HepG2 (cell line): ENCODE data around the gene LRP5. TPM values are rescaled to one million over a fixed set of nuclear protein-coding genes. Genes with fewer than 3 reads are reported as not detected.

Source experiments
- BCL6 ChIP-seq: IDR thresholded peaks from 2 replicates; pipeline ENCODE4 v1.6.1; 2016; ENCODE audit warnings: missing genetic modification reagents, missing compliant biosample characterization
- CBX5 ChIP-seq: sonication (generic); formaldehyde crosslinking; IDR thresholded peaks from 2 replicates; pipeline ENCODE4 v1.4.0; 2020; ENCODE audit warnings: missing genetic modification reagents, borderline replicate concordance
- HNF4A ChIP-seq: sonication (generic); formaldehyde crosslinking; IDR thresholded peaks from 2 replicates; pipeline ENCODE4 v1.4.0; 2020; ENCODE audit warnings: missing genetic modification reagents
- ISX ChIP-seq: sonication (generic); formaldehyde crosslinking; conservative IDR thresholded peaks from 2 replicates; pipeline ENCODE4 v1.5.0; 2020; ENCODE audit warnings: missing genetic modification reagents
- KLF16 ChIP-seq, 2 experiments: sonication (generic) in 1 of 2; formaldehyde crosslinking in 1 of 2; IDR thresholded peaks; 2 replicates each; pipeline versions ENCODE4 v1.6.1 to v1.8.0; 2016 to 2023; ENCODE audit warnings: missing genetic modification reagents in 2 of 2, missing compliant biosample characterization in 1 of 2
- NBN ChIP-seq: fragments of 450-650 bp; conservative IDR thresholded peaks from 2 replicates; pipeline ENCODE4 v1.6.1; 2017
- NFIC ChIP-seq: IDR thresholded peaks from 2 replicates; pipeline ENCODE4 v1.6.1; 2012; ENCODE audit warnings: mild to moderate bottlenecking, low read length, inconsistent platforms
- RBFOX2 ChIP-seq: fragments of 200-400 bp; formaldehyde crosslinking; IDR thresholded peaks from 2 replicates; pipeline ENCODE4 v1.6.1; 2017; ENCODE audit warnings: low read depth, mild to moderate bottlenecking, low read length
- XBP1 ChIP-seq: sonication (generic); formaldehyde crosslinking; IDR thresholded peaks from 2 replicates; pipeline ENCODE4 v1.5.0; 2020; ENCODE audit warnings: missing genetic modification reagents
- ZFP37 ChIP-seq: sonication (generic); formaldehyde crosslinking; IDR thresholded peaks from 2 replicates; pipeline ENCODE4 v1.4.0; 2020; ENCODE audit warnings: missing genetic modification reagents, borderline replicate concordance
- ZKSCAN5 ChIP-seq: sonication (generic); formaldehyde crosslinking; IDR thresholded peaks from 2 replicates; pipeline ENCODE4 v1.5.1; 2020; ENCODE audit warnings: mild to moderate bottlenecking, missing genetic modification reagents
- ZNF251 ChIP-seq: sonication (generic); formaldehyde crosslinking; IDR thresholded peaks from 2 replicates; pipeline ENCODE4 v1.9.0; 2021; ENCODE audit warnings: mild to moderate bottlenecking, missing genetic modification reagents
- polyA plus RNA-seq, 8 experiments: library from polyadenylated mRNA; depleted of rRNA in 3 of 8; stranded (reverse) in 7 of 8; unstranded in 1 of 8; fragments of >200 nt; fragmentation: Illumina TruSeq in 4 of 8; extraction: Trizol in 4 of 8; gene quantifications; 2 replicates each; pipeline versions ENCODE4 v1.2.1 to v1.2.3, GENCODE V29; 2011 to 2016; ENCODE audit warnings: low read depth in 4 of 8, missing spikeins in 1 of 8, mixed read lengths in 1 of 8; ENCODE audit not compliant: insufficient read depth in 1 of 8
- total RNA-seq, 5 experiments: library from RNA; depleted of rRNA; stranded (reverse); fragments of >200 nt; fragmentation: Illumina TruSeq; extraction: Trizol; gene quantifications; 2 replicates each; pipeline ENCODE4 v1.2.3, GENCODE V29; 2016; ENCODE audit warnings: low read depth in 1 of 5
- TF ChIP-seq, protein P1 (sequence below): sonication (generic); formaldehyde crosslinking; IDR thresholded peaks from 2 replicates; pipeline ENCODE4 v1.4.0; 2020; ENCODE audit warnings: missing genetic modification reagents, borderline replicate concordance
- TF ChIP-seq, protein P2 (sequence below): sonication (generic); formaldehyde crosslinking; conservative IDR thresholded peaks from 2 replicates; pipeline ENCODE4 v1.8.0; 2022; ENCODE audit warnings: mild to moderate bottlenecking, moderate library complexity, missing genetic modification reagents
- TF ChIP-seq, protein P3 (sequence below): sonication (generic); formaldehyde crosslinking; IDR thresholded peaks from 2 replicates; pipeline ENCODE4 v1.5.1; 2020; ENCODE audit warnings: missing genetic modification reagents, mild to moderate bottlenecking, borderline replicate concordance
- TF ChIP-seq, protein P4 (sequence below): sonication (generic); formaldehyde crosslinking; IDR thresholded peaks from 2 replicates; pipeline ENCODE4 v1.5.0; 2020; ENCODE audit warnings: mild to moderate bottlenecking, missing genetic modification reagents, borderline replicate concordance
- TF ChIP-seq, protein P5 (sequence below): sonication (generic); formaldehyde crosslinking; IDR thresholded peaks from 2 replicates; pipeline ENCODE4 v1.4.0; 2020; ENCODE audit warnings: low read depth, mild to moderate bottlenecking, missing genetic modification reagents

Gene LRP5
- total and polyA plus RNA-seq, 2 of the 13 experiments (the other 11 are each of a cell fraction or from before 2014, with no cell fraction given) = 40.4 to 64.0 TPM

DNA sequence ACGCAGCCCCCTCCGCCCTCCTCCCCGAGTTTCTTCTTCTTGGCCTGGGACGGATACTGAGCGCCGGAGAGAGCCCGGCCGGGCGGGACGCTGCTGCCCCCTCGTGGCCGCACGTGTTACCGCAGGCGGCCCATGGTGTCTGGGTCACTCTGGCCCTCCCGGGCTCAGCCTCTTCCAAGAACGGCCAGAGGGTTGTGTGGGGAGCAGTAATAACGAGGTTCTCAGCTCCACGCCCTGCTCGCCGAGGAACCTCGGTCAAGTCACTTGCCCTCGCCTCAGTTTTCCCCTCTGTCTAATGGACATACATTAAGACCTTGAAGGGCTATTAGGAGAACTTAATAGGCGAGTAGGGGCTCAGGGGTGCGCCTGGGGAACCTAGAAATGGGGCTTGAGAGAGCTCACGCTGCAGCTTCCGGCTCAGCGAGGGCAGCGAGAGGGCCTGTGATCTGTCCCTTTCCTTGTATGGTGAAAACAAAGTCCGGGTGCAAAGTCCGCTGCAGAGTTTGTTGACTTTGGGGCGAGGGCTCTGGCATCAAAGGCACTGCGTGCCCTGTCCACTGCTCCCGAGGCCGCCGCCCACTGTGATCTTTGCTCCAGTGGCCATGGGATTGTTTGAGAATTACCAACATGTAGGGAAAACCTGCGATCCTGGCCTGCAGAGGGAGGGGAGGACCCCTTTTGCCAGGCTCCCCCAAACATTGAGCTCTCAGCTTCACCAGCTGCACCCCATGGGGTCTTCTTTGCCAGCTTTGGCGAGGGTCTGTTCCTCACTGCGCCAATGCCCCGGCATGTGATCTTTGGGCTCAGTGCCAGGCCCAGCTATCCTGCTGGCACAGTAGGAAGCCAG lies 14.4 kb upstream of the LRP5 start (continued):
- TF ChIP-seq, protein P1, sequence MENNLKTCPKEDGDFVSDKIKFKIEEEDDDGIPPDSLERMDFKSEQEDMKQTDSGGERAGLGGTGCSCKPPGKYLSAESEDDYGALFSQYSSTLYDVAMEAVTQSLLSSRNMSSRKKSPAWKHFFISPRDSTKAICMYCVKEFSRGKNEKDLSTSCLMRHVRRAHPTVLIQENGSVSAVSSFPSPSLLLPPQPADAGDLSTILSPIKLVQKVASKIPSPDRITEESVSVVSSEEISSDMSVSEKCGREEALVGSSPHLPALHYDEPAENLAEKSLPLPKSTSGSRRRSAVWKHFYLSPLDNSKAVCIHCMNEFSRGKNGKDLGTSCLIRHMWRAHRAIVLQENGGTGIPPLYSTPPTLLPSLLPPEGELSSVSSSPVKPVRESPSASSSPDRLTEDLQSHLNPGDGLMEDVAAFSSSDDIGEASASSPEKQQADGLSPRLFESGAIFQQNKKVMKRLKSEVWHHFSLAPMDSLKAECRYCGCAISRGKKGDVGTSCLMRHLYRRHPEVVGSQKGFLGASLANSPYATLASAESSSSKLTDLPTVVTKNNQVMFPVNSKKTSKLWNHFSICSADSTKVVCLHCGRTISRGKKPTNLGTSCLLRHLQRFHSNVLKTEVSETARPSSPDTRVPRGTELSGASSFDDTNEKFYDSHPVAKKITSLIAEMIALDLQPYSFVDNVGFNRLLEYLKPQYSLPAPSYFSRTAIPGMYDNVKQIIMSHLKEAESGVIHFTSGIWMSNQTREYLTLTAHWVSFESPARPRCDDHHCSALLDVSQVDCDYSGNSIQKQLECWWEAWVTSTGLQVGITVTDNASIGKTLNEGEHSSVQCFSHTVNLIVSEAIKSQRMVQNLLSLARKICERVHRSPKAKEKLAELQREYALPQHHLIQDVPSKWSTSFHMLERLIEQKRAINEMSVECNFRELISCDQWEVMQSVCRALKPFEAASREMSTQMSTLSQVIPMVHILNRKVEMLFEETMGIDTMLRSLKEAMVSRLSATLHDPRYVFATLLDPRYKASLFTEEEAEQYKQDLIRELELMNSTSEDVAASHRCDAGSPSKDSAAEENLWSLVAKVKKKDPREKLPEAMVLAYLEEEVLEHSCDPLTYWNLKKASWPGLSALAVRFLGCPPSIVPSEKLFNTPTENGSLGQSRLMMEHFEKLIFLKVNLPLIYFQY (CRISPR knock-in tag) = peak; percentile 89; the same call in 1 of the 2 replicates
- TF ChIP-seq, protein P2, sequence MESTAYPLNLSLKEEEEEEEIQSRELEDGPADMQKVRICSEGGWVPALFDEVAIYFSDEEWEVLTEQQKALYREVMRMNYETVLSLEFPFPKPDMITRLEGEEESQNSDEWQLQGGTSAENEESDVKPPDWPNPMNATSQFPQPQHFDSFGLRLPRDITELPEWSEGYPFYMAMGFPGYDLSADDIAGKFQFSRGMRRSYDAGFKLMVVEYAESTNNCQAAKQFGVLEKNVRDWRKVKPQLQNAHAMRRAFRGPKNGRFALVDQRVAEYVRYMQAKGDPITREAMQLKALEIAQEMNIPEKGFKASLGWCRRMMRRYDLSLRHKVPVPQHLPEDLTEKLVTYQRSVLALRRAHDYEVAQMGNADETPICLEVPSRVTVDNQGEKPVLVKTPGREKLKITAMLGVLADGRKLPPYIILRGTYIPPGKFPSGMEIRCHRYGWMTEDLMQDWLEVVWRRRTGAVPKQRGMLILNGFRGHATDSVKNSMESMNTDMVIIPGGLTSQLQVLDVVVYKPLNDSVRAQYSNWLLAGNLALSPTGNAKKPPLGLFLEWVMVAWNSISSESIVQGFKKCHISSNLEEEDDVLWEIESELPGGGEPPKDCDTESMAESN = peak; percentile 82
- no peak for TF ChIP-seq NBN
- TF ChIP-seq, protein P3, sequence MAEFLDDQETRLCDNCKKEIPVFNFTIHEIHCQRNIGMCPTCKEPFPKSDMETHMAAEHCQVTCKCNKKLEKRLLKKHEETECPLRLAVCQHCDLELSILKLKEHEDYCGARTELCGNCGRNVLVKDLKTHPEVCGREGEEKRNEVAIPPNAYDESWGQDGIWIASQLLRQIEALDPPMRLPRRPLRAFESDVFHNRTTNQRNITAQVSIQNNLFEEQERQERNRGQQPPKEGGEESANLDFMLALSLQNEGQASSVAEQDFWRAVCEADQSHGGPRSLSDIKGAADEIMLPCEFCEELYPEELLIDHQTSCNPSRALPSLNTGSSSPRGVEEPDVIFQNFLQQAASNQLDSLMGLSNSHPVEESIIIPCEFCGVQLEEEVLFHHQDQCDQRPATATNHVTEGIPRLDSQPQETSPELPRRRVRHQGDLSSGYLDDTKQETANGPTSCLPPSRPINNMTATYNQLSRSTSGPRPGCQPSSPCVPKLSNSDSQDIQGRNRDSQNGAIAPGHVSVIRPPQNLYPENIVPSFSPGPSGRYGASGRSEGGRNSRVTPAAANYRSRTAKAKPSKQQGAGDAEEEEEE = no peak
- TF ChIP-seq ZKSCAN5 = no peak
- no peak for TF ChIP-seq ISX (CRISPR knock-in tag)
- TF ChIP-seq XBP1 (CRISPR knock-in tag) = no peak
- TF ChIP-seq, protein P4, sequence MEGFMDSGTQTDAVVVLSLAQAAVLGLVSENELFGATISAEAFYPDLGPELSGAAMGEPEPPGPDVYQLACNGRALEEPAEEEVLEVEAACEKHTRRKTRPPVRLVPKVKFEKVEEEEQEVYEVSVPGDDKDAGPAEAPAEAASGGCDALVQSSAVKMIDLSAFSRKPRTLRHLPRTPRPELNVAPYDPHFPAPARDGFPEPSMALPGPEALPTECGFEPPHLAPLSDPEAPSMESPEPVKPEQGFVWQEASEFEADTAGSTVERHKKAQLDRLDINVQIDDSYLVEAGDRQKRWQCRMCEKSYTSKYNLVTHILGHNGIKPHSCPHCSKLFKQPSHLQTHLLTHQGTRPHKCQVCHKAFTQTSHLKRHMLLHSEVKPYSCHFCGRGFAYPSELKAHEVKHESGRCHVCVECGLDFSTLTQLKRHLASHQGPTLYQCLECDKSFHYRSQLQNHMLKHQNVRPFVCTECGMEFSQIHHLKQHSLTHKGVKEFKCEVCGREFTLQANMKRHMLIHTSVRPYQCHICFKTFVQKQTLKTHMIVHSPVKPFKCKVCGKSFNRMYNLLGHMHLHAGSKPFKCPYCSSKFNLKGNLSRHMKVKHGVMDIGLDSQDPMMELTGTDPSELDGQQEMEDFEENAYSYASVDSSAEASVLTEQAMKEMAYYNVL (CRISPR knock-in tag) = peak; percentile 76; the same call in 1 of the 2 replicates
- peak; percentile 72; the same call in 1 of the 2 replicates for TF ChIP-seq CBX5 (CRISPR knock-in tag)
- peak; percentile 76 for TF ChIP-seq RBFOX2
- TF ChIP-seq HNF4A (CRISPR knock-in tag) = peak; percentile 100
- TF ChIP-seq BCL6 (CRISPR knock-in tag) = peak; percentile 84
- TF ChIP-seq, protein P5, sequence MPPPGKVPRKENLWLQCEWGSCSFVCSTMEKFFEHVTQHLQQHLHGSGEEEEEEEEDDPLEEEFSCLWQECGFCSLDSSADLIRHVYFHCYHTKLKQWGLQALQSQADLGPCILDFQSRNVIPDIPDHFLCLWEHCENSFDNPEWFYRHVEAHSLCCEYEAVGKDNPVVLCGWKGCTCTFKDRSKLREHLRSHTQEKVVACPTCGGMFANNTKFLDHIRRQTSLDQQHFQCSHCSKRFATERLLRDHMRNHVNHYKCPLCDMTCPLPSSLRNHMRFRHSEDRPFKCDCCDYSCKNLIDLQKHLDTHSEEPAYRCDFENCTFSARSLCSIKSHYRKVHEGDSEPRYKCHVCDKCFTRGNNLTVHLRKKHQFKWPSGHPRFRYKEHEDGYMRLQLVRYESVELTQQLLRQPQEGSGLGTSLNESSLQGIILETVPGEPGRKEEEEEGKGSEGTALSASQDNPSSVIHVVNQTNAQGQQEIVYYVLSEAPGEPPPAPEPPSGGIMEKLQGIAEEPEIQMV = 0 out of 2 replicates have a peak, but pooled peaks have one; percentile 40
- peak in 1 of 2 experiments; percentile 88; a peak in 2 of 4 replicates for TF ChIP-seq KLF16 (CRISPR knock-in tag; IDR thresholded peaks at IDR 0.05)
- TF ChIP-seq ZFP37 = peak; percentile 18; the same call in 1 of the 2 replicates
- TF ChIP-seq NFIC = no peak; the same call in 1 of the 2 replicates
- TF ChIP-seq ZNF251 = no peak
